ENCODE measurements around the gene TCN2.

- TF ChIP-seq CTCF (conservative IDR thresholded peaks at IDR 0.05; ENCODE audit: low read depth, low read length) (no peak), MAZ (IDR thresholded peaks at IDR 0.05; ENCODE audit: borderline replicate concordance, low read depth, low read length) (no peak), MAFK (IDR thresholded peaks at IDR 0.05; ENCODE audit: low read depth, low read length) (no peak), CEBPB (IDR thresholded peaks at IDR 0.05; ENCODE audit: low read depth, low read length) (no peak), RAD21 (IDR thresholded peaks at IDR 0.05; ENCODE audit: low read length) (no peak), POLR2A (IDR thresholded peaks at IDR 0.05; ENCODE audit: low read depth, low read length) (no peak), BHLHE40 (IDR thresholded peaks at IDR 0.05; ENCODE audit: low read depth, low read length) (no peak), MXI1 (IDR thresholded peaks at IDR 0.05; ENCODE audit: borderline replicate concordance, low read depth, low read length) (no peak)
Measured at GRCh38 chr22:30662040-30662439, 55.1 kb downstream of the TCN2 start.
